ENCODE measurements around the gene AVP. TPM values are rescaled to one million over a fixed set of nuclear protein-coding genes. Genes with fewer than 3 reads are reported as not detected.

AVP gene
- total RNA-seq, 1 experiment from 2014 or later, result not detected

DNA sequence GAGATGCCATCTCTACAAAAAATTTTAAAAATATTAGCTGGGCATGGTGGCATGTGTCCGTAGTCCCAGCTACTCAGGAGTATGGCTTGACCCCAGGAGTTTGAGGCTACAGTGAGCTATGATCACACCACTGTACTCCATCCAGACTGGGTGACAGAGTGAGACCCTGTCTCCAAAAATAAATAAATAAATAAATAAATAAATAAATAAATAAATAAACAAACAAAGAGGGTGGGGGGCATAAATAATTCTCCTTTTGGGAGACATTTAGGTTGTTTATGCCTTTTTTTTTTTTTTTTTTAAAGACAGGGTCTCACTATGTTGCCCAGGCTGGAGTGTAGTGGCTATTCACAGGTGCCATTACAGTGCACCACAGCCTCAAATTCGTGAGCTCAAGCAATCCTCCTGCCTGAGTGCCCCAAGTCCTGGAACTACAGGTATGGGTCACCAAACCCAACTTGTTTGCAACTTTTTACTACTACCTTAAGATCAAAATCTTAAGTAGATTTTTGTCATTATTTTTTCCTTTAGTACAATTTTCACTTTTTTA, 45.6 kb upstream of the AVP start:
- Histone ChIP-seq H3T11ph (ENCODE audit: low read length) (no peak overlapping the region), H3K23ac (ENCODE audit: insufficient read length, low read depth, low read length) (no peak overlapping the region), H3K14ac (ENCODE audit: insufficient read depth, low read length) (no peak overlapping the region), H3K27me3 (ENCODE audit: insufficient read depth, low read length) (no peaks in the 10 kb centered on the region), H3K18ac (ENCODE audit: insufficient read length, low read depth, low read length) (no peak overlapping the region), H3K79me2 (ENCODE audit: insufficient read depth, low read length) (no peaks in the 10 kb centered on the region), H3K9me3 (ENCODE audit: control insufficient read depth, low read depth, low read length) (no peaks in the 10 kb centered on the region), H4K91ac (ENCODE audit: insufficient read length, low read depth, low read length) (no peak overlapping the region), H2BK120ac (ENCODE audit: low read depth, low read length, poor library complexity, severe bottlenecking) (no peak overlapping the region), H3K56ac (ENCODE audit: insufficient read length, low read depth, low read length) (no peak overlapping the region), H2AK5ac (ENCODE audit: insufficient read length, low read length) (no peak overlapping the region), H4K5ac (ENCODE audit: insufficient read length, low read depth, low read length) (no peak overlapping the region), H3K4me1 (ENCODE audit: insufficient read depth, low read length) (no peaks in the 10 kb centered on the region), H2AFZ (ENCODE audit: low read length) (no peak overlapping the region), H3K4me2 (ENCODE audit: insufficient read depth, insufficient read length, low read length) (no peak overlapping the region), H4K20me1 (ENCODE audit: control insufficient read depth, insufficient read depth, insufficient read length) (no peaks in the 10 kb centered on the region), H3K27ac (ENCODE audit: insufficient read length, low read depth, low read length) (no peak overlapping the region), H3K9ac (ENCODE audit: extremely low read depth, insufficient read length, low read length) (no peak overlapping the region), H3K79me1 (ENCODE audit: insufficient read depth, low read depth, low read length, poor library complexity, severe bottlenecking) (no peaks in the 10 kb centered on the region), H4K8ac (replicated peaks; ENCODE audit: insufficient read length, low read depth, low read length) (no peak overlapping the region), H3K23me2 (ENCODE audit: insufficient read length, low read depth, low read length, poor library complexity, severe bottlenecking) (no peaks in the 10 kb centered on the region), H3K4ac (ENCODE audit: low read depth, low read length) (no peak overlapping the region), H2BK12ac (ENCODE audit: insufficient read length, low read depth, low read length) (no peak overlapping the region), H2BK20ac (ENCODE audit: low read depth, low read length, poor library complexity, severe bottlenecking) (no peak overlapping the region), H2BK15ac (ENCODE audit: low read depth, low read length) (no peak overlapping the region), H2BK5ac (ENCODE audit: insufficient read length, low read length) (no peak overlapping the region)
- no peak for DNase-seq
- Mint-ChIP-seq H3K27ac (no peak overlapping the region), H3K4me3 (no peak overlapping the region), H3K4me1 (no peaks in the 10 kb centered on the region), H3K9me3 (peaks cover 12 to 14% of the 10 kb centered on the region in 2 experiments), H3K27me3 (ENCODE audit: low read depth) (no peaks in the 10 kb centered on the region; the same call in 1 of the 2 replicates), H3K36me3 (ENCODE audit: insufficient read depth in 1 of 3, low read depth in 3 of 3) (peaks cover 4 to 14% (median 8%) of the 10 kb centered on the region in 3 experiments; a peak in 6 of 7 replicates)
- WGBS (ENCODE audit: extremely low coverage, insufficient read length, low lambda C conversion rate), result no CpG with 5 or more reads among the region's 2 CpGs
- TF ChIP-seq, protein P1, sequence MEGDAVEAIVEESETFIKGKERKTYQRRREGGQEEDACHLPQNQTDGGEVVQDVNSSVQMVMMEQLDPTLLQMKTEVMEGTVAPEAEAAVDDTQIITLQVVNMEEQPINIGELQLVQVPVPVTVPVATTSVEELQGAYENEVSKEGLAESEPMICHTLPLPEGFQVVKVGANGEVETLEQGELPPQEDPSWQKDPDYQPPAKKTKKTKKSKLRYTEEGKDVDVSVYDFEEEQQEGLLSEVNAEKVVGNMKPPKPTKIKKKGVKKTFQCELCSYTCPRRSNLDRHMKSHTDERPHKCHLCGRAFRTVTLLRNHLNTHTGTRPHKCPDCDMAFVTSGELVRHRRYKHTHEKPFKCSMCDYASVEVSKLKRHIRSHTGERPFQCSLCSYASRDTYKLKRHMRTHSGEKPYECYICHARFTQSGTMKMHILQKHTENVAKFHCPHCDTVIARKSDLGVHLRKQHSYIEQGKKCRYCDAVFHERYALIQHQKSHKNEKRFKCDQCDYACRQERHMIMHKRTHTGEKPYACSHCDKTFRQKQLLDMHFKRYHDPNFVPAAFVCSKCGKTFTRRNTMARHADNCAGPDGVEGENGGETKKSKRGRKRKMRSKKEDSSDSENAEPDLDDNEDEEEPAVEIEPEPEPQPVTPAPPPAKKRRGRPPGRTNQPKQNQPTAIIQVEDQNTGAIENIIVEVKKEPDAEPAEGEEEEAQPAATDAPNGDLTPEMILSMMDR (conservative IDR thresholded peaks at IDR 0.05), result no peak

Measured in H9 (cell line).